ENCODE data around the gene BEAN1.
"Not testable (repeated sequence)": the region's sequence is repeated elsewhere in the genome, so short reads cannot be mapped to it uniquely, and the experiment has no call there.

The BEAN1 gene

GRCh38 chr16:66438536-66438935, 11.4 kb downstream of the BEAN1 start:
- in situ Hi-C loops (cut with MboI; ENCODE audit: low sequenced_read_pairs), result no loop called here

- in situ Hi-C loops (cut with MboI; ENCODE audit: low sequenced_read_pairs), result no loop called here
These were observed 12.1 kb downstream of the BEAN1 start for GRCh38 chr16:66439051-66439730.

- in situ Hi-C loops (cut with MboI; ENCODE audit: low sequenced_read_pairs), result no loop called here
These were observed 13.2 kb downstream of the BEAN1 start for GRCh38 chr16:66440271-66440802.

- in situ Hi-C loops (cut with MboI; ENCODE audit: low sequenced_read_pairs), result no loop called here
These were observed 13.9 kb downstream of the BEAN1 start for GRCh38 chr16:66440970-66441369.

GRCh38 chr16:66441586-66442375, 14.7 kb downstream of the BEAN1 start:
- in situ Hi-C loops (cut with MboI; ENCODE audit: low sequenced_read_pairs), result no loop called here

GRCh38 chr16:66442502-66443268, 15.6 kb downstream of the BEAN1 start:
- in situ Hi-C loops (cut with MboI; ENCODE audit: low sequenced_read_pairs), result no loop called here

GRCh38 chr16:66443269-66443652, 16.2 kb downstream of the BEAN1 start:
- in situ Hi-C loops (cut with MboI; ENCODE audit: low sequenced_read_pairs), result no loop called here

GRCh38 chr16:66444049-66444481, 17.0 kb downstream of the BEAN1 start:
- in situ Hi-C loops (cut with MboI; ENCODE audit: low sequenced_read_pairs), result no loop called here

GRCh38 chr16:66446737-66447136, 19.6 kb downstream of the BEAN1 start:
- in situ Hi-C loops (cut with MboI; ENCODE audit: low sequenced_read_pairs), result no loop called here

- in situ Hi-C loops (cut with MboI; ENCODE audit: low sequenced_read_pairs), result no loop called here
These were observed 20.4 kb downstream of the BEAN1 start for GRCh38 chr16:66447491-66447890.

GRCh38 chr16:66451548-66451947, 24.5 kb downstream of the BEAN1 start:
- in situ Hi-C loops (cut with MboI; ENCODE audit: low sequenced_read_pairs), result no loop called here

GRCh38 chr16:66453230-66453629, 26.1 kb downstream of the BEAN1 start:
- in situ Hi-C loops (cut with MboI; ENCODE audit: low sequenced_read_pairs), result not testable (repeated sequence)

- in situ Hi-C loops (cut with MboI; ENCODE audit: low sequenced_read_pairs), result no loop called here
These were observed 27.7 kb downstream of the BEAN1 start for GRCh38 chr16:66454751-66455150.

GRCh38 chr16:66455970-66456369, 28.9 kb downstream of the BEAN1 start:
- in situ Hi-C loops (cut with MboI; ENCODE audit: low sequenced_read_pairs), result no loop called here

GRCh38 chr16:66457888-66458287, 30.8 kb downstream of the BEAN1 start:
- in situ Hi-C loops (cut with MboI; ENCODE audit: low sequenced_read_pairs), result no loop called here

- in situ Hi-C loops (cut with MboI; ENCODE audit: low sequenced_read_pairs), result no loop called here
These were observed 31.2 kb downstream of the BEAN1 start for GRCh38 chr16:66458292-66458691.

- in situ Hi-C loops (cut with MboI; ENCODE audit: low sequenced_read_pairs), result no loop called here
These were observed 31.8 kb downstream of the BEAN1 start for GRCh38 chr16:66458853-66459252.

GRCh38 chr16:66459878-66460277, 32.8 kb downstream of the BEAN1 start:
- in situ Hi-C loops (cut with MboI; ENCODE audit: low sequenced_read_pairs), result no loop called here

- in situ Hi-C loops (cut with MboI; ENCODE audit: low sequenced_read_pairs), result no loop called here
These were observed 33.6 kb downstream of the BEAN1 start for GRCh38 chr16:66460703-66461102.

GRCh38 chr16:66462912-66463311, 35.8 kb downstream of the BEAN1 start:
- in situ Hi-C loops (cut with MboI; ENCODE audit: low sequenced_read_pairs), result no loop called here

- in situ Hi-C loops (cut with MboI; ENCODE audit: low sequenced_read_pairs), result not testable (repeated sequence)
These were observed 38.9 kb downstream of the BEAN1 start for GRCh38 chr16:66465946-66466345.

Measured in HL-60/S4 (cell line).